Fibroblast of peridontal ligament (primary cell): ENCODE measurements around the gene RNASEL.

ENCODE experiments used
- DNase-seq: peaks from one replicate; pipeline ENCODE4 v3.0.0-alpha.2; 2010; ENCODE audit errors: extremely low read depth

RNASEL gene

DNA sequence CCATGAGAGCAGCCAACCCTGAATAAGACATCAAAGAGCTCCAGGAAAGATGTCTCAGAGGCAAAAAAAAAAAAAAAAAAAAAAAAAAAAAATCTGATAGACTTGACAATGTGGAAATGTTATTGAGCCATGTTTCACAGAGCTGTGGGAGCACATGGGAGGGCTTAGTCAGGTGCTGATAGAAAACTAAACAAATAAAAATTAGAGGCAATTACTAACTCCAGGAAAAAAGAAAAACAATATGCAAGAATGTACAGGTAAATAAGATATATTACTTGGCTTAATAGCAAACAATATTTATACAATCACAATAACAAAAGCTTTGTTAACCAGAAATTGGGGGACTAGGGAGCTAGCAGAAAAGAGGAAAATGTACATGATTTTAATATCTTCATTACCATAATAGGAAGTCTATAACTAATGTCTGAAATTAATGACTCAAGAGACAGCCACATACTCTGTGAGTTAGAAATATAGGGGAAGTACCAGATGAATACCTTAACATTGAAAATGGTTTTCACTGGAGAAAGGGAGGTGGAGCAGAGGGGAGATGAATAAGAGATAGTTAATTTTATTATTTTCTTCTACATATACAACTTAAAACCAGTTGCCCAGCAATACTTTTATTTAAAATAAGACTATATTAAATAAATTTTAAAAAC lies 32.0 kb upstream of the RNASEL start:
- no peak for DNase-seq

GRCh38 chr1:182617734-182618351 lies 28.8 kb upstream of the RNASEL start:
- peak; percentile 27 for DNase-seq

DNA sequence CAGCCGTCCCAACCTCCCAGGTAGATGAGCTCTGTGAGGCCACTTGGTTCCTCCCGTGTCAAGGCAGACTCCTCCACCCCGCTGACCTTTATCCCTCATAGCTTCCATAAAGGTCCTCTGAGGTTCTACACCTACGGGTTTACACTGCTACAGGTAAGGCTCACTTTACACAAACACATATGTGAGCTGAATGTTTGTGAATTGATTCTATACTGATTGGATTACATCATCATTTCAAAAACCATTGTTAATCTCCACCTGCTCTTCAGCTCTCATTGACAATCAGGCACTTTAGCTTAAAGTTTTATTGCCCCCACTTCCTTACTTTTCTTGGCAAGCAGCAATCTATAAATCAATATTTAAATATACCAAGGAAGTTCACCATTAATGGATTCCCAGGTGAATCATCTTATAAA lies 28.0 kb upstream of the RNASEL start:
- no peak for DNase-seq

- peak; percentile 72 for DNase-seq
Measured at GRCh38 chr1:182616130-182617013, 27.3 kb upstream of the RNASEL start.

GRCh38 chr1:182615468-182616129 lies 26.5 kb upstream of the RNASEL start:
- peak; percentile 56 for DNase-seq

GRCh38 chr1:182614796-182615454 lies 25.9 kb upstream of the RNASEL start:
- peak; percentile 86 for DNase-seq

DNA sequence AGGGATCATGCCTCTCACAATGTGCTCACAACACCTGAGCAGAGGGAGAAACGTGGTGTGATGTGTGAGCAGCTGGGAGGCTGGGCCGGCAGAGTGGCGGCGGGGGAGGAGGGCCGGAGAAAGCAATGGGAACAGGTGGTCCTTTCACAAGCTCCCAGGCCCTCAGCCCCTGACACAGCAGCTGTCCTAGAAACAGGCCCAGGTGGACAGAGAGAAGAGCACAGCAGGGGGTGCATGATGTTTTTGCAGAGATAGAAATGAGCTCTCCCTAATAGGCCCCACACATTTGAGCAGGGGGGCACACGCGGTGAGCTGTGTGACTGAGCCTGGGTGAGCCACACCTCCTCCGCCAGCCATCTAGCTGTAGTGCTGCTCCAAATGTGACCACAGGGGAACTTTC lies 22.7 kb upstream of the RNASEL start:
- no peak for DNase-seq

DNA sequence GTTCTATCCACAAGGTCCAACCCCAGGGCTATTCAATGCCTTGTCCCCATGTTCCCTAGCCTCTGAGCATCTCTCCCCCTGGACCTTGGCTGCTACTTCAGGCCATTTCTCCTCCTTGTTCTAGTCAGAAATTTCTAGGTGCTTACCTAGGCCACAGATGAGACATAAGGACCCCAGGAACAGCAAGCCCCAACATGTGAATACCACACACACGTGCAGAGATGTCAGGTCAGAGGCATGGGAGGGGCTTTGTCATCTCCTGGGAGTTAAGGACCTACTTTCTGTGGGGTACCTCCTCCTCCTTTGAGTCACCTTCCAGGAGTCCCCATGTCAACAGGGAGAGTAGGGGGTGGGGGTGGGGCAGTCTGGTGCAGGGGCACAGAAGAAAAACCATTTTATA lies 22.3 kb upstream of the RNASEL start:
- DNase-seq: no peak

DNA sequence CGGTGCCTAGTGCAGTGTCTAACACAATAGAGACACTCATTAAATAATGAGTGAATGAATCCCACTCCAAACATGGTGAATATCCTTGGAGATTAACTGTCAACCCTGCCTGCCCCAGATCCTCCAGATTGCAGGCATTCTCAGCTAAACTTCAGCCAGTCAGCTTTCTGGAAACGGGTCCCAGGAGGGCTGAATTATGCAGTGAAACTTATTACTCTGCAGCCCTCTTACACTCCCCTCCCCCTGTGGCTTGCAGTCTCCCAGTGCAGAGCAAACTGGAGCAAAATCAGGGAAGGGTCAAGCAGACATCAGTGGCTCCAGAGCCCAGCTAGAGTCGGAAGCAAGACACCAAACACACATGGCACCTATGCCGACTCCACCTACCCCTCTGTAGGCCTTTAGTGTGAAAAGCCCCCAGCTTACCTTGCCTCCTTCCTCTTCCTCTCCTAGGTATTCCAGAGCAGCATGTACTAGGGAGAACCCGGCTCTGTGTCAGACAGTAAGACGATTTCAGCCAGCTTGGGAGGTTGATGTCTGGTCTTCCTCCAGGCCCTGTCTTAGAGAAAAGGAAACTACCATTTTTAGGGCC lies 21.6 kb upstream of the RNASEL start:
- DNase-seq: peak; percentile 65

DNA sequence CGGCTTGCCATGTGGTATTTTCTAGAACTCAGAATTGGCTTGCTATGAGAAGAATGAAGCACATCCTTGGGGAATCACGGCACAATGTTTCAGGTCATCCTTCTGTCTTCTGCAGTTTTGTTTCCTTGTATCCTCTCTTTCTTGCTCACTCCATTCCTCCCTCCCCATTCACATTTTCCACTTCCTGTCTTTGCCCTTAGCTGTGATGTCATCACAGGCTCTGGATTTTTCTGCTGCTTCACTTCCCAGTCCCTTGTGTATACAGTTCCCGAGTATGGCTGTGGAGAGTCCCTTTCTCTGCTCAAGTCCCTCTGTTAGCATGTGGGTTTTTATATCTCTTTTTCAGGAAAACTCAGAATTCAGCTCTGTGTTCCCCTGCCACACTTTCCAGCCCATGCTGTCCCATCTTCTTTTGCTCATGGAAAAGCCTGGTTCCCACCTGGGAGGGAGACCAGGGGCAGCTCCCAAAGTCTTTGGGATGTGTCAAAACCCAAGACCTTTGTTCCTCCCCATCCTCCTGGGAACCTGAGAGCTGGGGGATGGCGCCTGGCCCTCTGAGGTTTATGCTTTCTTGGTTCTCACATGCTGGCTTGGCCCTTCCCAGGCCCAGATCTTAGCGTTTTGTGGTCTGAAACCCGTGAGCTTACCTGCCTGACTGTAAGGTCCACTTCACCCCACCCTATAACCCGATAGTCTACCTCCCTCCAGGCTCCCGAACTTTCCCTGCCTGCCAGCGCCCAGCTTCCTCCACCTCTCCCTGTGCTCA lies 20.0 kb upstream of the RNASEL start:
- DNase-seq: peak; percentile 65

DNA sequence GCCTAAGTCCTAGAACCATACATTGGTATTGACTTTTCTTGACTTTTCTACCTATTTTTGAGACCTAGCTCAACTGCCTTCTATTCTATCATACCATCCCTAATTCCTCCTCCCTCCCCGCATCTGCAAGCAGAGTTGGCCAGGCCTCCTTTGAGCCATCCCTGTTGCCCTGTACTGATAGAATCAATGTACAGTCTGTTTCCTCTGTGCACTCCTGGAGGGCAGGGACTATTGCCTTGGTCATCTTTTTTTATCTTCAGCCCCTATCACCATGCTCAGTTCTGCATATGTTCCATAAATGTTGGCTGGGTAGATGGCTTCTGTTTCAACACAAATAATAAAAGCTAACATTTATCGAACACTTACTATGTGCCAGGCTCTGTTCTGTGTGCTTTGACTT lies 19.2 kb upstream of the RNASEL start:
- no peak for DNase-seq

DNA sequence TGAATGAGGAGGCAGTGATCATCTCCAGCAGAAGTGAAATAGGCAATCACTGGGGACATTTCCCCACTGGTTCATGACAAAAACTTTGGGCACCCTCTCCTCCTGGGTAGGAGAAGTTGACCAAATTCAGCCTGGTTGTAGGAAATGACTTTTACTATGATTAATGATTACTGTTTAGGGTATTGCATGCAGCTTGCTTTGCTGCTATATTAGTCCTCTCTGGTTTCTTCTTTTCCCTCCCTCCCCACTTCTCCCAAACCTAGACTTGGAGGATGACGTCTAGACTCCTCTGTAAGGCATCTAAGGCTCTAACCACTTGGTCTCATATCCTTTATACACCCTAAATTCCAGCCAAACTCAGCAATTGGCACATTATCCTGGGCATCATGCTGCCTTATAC lies 18.5 kb upstream of the RNASEL start:
- no peak for DNase-seq

DNA sequence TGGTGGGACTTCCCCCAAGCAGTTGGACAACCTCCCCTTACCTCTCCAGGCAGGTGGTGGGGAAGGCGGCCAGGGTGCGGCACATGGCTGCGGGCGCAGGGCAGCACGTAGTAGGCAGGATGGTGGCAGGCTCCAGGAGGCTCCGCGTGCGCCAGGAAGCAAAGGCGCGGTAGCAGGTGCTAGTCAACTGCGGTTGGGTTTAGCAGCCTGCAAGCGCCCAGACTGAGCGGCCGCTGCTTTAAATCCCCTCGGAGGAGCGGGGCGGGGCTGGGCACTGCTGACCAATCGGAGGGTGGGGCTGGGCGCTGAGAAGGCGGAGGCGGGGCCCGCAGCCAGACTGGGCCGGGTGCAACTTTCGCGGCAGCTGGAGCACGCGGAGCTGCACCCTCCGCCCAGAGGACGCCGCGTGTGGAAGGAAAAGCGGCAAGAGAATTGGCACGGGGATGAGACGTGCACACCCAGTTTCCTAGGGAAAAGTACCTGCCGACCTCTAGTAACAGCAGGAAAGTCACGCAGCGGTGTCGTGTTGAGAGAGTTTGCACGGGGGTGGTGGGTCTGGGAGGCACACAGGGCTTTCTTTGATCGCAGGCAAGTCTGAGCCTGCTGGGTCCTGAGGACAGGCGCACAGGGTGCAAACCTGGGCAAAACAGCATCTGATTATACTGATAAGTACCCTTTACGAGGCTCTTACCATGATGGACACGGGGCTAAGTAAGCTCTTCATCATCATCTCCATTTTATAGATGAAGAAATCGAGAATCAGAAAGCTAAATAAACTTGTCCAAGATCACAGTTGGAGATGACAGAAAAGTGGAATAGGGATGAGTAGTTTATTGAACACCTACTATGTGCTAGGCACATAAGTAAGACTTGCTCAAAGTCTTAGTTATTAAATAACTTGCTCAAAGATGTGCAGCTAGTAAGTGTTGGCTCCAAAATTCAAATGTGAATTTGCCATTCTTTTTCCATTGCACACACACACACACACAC lies 15.4 kb upstream of the RNASEL start, which contains the start of gene RGS16:
Gene RGS16 (minus strand): TSS at position 215 of the 990 bp plus-strand sequence. CDS start 130 bp downstream, at position 85.
- peak; percentile 63 for DNase-seq

DNA sequence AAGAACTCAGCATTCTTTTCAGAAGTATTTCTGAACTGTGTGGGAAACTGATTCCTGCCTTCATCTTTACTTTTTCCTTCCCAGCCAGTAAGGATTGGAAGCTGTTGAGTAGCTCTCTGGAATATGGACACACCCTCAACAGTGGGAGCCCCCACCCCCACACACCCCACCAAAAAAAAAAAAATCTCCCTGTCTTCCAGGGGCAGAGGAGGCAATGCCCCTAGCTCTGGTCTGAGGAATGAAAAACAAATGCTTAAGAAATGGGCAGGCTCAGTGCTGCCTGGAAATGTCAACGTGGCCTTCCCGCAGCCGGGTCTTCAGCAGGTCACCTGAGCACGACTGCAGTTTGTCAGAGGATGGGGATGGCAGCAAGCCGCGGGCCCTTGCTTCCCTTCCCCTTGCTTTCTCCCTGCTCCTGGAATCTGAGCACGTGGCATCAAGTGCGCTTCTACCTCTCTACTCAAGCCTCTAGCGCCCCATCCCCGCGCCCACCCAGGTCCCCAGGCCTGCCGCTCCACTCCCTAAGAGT lies 14.7 kb upstream of the RNASEL start:
- no peak for DNase-seq

DNA sequence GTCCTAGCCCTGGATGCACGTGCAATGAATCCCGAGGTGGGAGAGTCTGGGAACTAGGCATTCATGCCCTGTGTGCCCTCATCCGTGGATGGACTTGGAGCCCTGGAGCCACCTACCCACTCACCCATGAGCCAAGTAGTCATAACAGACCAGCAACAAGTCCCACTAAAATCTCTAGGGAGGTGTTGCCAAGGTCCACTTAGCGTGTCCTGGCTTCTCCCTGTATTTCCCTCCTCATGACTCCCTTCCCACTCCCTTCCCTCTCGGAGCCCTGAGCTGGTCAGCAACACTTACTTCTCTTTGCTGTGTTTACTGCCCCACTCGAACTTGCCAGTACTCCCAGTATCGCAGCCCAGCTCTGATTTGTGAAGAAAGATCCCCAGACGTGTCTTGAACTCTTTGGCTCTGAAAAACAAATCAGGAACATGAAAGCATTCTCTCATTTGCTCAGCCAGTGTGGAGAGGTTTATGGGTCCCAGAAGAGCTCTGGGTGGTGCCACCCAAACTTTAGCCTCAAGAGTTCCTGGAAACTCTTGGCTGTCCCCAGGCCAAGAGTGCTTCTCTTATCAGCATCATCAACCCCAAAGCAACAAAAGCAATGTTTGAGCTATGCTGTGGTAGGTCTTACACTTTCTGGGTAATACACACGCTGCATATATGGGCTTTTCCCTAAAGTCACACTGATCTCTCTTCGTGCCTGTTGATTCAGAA lies 14.0 kb upstream of the RNASEL start:
- DNase-seq: no peak

DNA sequence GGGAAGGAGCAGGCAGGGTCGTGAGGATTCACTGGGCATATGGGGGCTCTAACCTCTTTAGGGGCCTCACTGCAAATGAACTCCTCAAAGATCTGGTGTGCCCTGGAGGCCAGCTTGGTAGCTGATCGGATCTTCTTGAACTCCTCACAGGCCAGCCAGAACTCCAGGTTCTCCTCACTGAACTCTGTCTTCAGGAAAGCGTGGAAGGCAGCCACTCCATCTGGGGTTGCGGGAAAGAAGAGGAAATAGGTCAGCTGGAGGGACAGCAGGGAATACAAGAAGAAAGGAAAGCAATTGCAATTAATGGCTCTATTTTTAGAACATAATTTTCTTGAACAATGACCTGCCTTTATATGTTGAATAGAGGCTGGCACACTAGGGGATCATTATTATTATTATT lies 12.9 kb upstream of the RNASEL start:
- no peak for DNase-seq

GRCh38 chr1:182601416-182601786 lies 12.3 kb upstream of the RNASEL start:
- peak; percentile 85 for DNase-seq

DNA sequence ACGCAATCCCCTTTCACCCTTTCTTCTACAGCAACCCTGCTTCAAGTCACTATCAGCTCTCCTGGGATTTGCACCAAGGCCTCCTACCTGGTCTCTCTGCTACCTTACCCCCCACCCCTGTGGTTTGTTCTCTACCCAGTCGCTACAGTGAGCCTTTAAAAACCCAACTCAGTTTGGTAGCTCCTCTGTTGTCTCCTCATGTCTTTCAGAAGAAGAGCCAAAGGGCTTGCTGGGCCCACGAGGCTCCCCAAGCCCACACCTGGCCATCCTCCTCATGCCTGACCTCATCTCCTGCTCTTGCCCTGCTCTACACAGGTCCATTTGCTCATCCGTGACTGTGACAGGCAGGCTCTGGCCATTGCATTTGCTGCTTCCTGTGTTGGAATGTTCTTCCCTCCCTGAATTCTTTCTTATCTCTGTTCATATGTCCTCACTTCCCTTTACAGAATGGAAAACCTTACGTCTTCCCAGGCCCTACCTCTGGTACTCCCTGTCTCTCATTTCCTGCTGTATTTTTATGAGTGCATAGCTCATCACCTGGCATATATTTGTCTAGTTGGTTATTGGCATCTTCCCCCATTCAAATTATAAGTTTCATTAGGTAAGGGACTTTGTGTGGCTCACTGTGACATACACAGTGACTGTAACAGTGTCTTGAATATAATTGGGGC lies 11.8 kb upstream of the RNASEL start:
- no peak for DNase-seq
